ENCODE results near the gene ENAM. TPM values are rescaled to one million over a fixed set of nuclear protein-coding genes. Genes with fewer than 3 reads are reported as not detected.

Gene ENAM
- polyA plus RNA-seq, 2 of the 4 experiments (the other 2 are of a cell fraction): 0.01 to 0.16 TPM

DNA sequence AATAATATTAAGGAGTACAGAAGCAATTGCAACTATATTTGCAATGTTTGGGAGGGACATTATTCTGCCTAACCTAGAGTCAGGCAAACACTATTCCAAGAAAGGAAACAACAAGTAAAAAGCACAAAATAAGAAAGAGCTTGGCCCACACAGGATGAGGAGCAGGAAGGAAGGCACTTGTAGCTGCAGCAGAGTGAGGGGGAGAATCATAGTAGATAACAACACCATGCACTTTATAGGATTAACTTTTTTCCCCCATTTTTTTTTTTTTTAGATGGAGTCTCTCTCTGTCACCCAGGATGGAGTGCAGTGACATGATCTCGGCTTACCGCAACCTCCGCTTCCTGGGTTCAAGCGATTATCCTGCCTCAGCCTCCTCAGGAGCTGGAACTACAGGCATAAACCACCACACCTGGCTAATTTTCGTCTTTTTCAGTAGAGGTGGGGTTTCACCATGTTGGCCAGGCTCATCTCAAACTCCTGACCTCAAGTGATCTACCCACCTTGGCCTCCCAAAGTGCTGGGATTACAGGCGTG lies 48.1 kb downstream of the ENAM start (continued):
- TF ChIP-seq, protein P1, sequence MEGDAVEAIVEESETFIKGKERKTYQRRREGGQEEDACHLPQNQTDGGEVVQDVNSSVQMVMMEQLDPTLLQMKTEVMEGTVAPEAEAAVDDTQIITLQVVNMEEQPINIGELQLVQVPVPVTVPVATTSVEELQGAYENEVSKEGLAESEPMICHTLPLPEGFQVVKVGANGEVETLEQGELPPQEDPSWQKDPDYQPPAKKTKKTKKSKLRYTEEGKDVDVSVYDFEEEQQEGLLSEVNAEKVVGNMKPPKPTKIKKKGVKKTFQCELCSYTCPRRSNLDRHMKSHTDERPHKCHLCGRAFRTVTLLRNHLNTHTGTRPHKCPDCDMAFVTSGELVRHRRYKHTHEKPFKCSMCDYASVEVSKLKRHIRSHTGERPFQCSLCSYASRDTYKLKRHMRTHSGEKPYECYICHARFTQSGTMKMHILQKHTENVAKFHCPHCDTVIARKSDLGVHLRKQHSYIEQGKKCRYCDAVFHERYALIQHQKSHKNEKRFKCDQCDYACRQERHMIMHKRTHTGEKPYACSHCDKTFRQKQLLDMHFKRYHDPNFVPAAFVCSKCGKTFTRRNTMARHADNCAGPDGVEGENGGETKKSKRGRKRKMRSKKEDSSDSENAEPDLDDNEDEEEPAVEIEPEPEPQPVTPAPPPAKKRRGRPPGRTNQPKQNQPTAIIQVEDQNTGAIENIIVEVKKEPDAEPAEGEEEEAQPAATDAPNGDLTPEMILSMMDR (IDR thresholded peaks at IDR 0.05): no peak

DNA sequence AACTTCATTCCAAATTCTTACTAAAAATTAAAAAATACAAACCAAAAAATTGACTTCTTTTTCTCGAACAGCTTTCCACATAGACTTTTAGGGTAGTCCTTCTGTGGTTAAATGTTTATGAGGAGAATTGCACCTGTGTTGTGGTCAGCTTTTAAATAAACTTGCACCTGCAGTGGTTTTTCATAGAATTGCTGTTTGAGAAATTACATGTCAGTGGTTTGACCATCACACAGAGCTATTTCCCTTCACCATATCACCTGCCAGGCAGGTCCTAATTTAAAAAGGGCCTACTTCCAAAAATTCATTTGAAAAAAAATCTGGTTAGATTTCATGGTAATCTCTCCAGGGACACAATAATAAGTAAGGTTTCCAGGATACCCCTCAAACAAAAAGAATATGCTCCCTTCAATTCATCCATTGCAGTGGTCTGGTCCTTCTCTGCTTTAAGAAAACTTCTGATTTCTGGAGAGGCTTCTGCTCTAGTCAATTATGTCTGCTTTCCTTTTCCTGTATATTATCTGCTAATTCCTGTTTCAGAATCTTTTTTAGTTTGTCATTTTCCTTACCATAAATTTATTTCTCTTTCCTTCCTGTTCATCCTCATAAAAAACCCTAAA lies 49.9 kb downstream of the ENAM start:
- WGBS (ENCODE audit: missing lambda C conversion rate): 91% methylated on average over 1 of the region's 1 CpG
- no peaks in the 10 kb centered on the region for H3K9me3 ChIP-seq
- no peaks in the 10 kb centered on the region for H3K4me1 ChIP-seq
- no peak for DNase-seq (ENCODE audit: low read depth in 1 of 2, low spot score in 1 of 2)
- ATAC-seq: no peak
- CTCF ChIA-PET: no interaction called here
- POLR2A ChIA-PET: interaction anchor here (1.0 to 1.4 kb wide), 2 partner anchors 10 to 27 kb away, joined by 3 to 4 read pairs; partner anchors contain the start of gene UTP3
- H3K4me3 ChIP-seq: no peak overlapping the region
- no peak for TF ChIP-seq CBX2 (IDR thresholded peaks at IDR 0.05; ENCODE audit: borderline replicate concordance, low read depth)
- TF ChIP-seq, protein P2, sequence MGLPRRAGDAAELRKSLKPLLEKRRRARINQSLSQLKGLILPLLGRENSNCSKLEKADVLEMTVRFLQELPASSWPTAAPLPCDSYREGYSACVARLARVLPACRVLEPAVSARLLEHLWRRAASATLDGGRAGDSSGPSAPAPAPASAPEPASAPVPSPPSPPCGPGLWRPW (IDR thresholded peaks at IDR 0.05): no peak
- TF ChIP-seq TFCP2L1 (CRISPR knock-in tag; IDR thresholded peaks at IDR 0.05): no peak
- TF ChIP-seq EHMT2 (IDR thresholded peaks at IDR 0.05; ENCODE audit: low read depth): no peak
- no peak for TF ChIP-seq MYC (IDR thresholded peaks at IDR 0.05; ENCODE audit: borderline replicate concordance, low read length)
- TF ChIP-seq MAZ (IDR thresholded peaks at IDR 0.05; ENCODE audit: borderline replicate concordance, low read depth, low read length): no peak
- TF ChIP-seq HOXB13 (CRISPR knock-in tag; IDR thresholded peaks at IDR 0.05; ENCODE audit: low read depth): no peak
- TF ChIP-seq, protein P3, sequence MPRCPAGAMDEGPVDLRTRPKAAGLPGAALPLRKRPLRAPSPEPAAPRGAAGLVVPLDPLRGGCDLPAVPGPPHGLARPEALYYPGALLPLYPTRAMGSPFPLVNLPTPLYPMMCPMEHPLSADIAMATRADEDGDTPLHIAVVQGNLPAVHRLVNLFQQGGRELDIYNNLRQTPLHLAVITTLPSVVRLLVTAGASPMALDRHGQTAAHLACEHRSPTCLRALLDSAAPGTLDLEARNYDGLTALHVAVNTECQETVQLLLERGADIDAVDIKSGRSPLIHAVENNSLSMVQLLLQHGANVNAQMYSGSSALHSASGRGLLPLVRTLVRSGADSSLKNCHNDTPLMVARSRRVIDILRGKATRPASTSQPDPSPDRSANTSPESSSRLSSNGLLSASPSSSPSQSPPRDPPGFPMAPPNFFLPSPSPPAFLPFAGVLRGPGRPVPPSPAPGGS (IDR thresholded peaks at IDR 0.05): no peak
- no peak for TF ChIP-seq KDM1A (IDR thresholded peaks at IDR 0.05; ENCODE audit: low read depth)
- no peak for TF ChIP-seq JUNB (IDR thresholded peaks at IDR 0.05)
- TF ChIP-seq ZFP36 (IDR thresholded peaks at IDR 0.05; ENCODE audit: borderline replicate concordance, partially characterized antibody): no peak
- TF ChIP-seq KDM5A (IDR thresholded peaks at IDR 0.05): no peak
- no peak for TF ChIP-seq CHD4 (IDR thresholded peaks at IDR 0.05; ENCODE audit: borderline replicate concordance)
- TF ChIP-seq, protein P4, sequence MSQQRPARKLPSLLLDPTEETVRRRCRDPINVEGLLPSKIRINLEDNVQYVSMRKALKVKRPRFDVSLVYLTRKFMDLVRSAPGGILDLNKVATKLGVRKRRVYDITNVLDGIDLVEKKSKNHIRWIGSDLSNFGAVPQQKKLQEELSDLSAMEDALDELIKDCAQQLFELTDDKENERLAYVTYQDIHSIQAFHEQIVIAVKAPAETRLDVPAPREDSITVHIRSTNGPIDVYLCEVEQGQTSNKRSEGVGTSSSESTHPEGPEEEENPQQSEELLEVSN (IDR thresholded peaks at IDR 0.05; ENCODE audit: borderline replicate concordance, low read depth): no peak
- TF ChIP-seq JUN (IDR thresholded peaks at IDR 0.05): no peak
- no peak for TF ChIP-seq FOSB (CRISPR knock-in tag; IDR thresholded peaks at IDR 0.05)
- no peak for TF ChIP-seq ZC3H11A (IDR thresholded peaks at IDR 0.05)
- no peak overlapping the region for H3K4me2 ChIP-seq
- no peak overlapping the region for H3K27ac ChIP-seq
- FAIRE-seq: no peak

DNA sequence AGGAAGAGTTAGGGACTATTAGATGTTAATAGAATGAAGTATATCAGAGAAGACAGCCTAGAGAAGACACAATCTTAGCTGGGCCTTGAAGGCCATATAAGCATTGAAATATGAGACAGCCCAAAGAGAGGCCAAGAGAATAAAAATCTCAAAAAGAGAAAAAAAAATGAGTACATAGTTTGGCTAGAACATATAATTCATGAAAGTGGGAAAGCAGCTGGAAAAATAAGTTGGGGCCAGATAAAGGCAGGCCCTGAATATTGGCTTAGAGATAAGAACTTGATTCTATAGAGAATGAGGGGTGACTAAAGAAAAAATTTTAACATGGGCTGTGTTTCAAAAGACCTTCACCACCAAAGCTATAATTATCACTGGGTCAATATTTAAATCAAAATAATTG lies 52.4 kb downstream of the ENAM start:
- FAIRE-seq (no peak), ATAC-seq (no peak), DNase-seq (ENCODE audit: low read depth in 1 of 2, low spot score in 1 of 2) (no peak)
- ChIA-PET CTCF (no interaction called here), POLR2A (no interaction called here)
- Histone ChIP-seq H3K27ac (no peak overlapping the region), H3K4me2 (no peak overlapping the region), H3K4me1 (no peaks in the 10 kb centered on the region), H3K4me3 (no peak overlapping the region), H3K9me3 (no peaks in the 10 kb centered on the region)
- TF ChIP-seq CEBPB (IDR thresholded peaks at IDR 0.05) (no peak), JUN (IDR thresholded peaks at IDR 0.05) (no peak), ZC3H11A (IDR thresholded peaks at IDR 0.05) (no peak), POLR2A (IDR thresholded peaks at IDR 0.05; ENCODE audit: low read length) (no peak), SREBF2 (IDR thresholded peaks at IDR 0.05) (no peak), POLR2AphosphoS2 (conservative IDR thresholded peaks at IDR 0.05; ENCODE audit: low read length) (no peak), HOXA7 (CRISPR knock-in tag; IDR thresholded peaks at IDR 0.05) (no peak), MAFK (IDR thresholded peaks at IDR 0.05; ENCODE audit: partially characterized antibody) (no peak), HDAC2 (IDR thresholded peaks at IDR 0.05) (no peak)
- TF ChIP-seq, protein P5, sequence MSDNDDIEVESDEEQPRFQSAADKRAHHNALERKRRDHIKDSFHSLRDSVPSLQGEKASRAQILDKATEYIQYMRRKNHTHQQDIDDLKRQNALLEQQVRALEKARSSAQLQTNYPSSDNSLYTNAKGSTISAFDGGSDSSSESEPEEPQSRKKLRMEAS (IDR thresholded peaks at IDR 0.05): no peak
- TF ChIP-seq, protein P6, sequence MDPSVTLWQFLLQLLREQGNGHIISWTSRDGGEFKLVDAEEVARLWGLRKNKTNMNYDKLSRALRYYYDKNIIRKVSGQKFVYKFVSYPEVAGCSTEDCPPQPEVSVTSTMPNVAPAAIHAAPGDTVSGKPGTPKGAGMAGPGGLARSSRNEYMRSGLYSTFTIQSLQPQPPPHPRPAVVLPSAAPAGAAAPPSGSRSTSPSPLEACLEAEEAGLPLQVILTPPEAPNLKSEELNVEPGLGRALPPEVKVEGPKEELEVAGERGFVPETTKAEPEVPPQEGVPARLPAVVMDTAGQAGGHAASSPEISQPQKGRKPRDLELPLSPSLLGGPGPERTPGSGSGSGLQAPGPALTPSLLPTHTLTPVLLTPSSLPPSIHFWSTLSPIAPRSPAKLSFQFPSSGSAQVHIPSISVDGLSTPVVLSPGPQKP (IDR thresholded peaks at IDR 0.05; ENCODE audit: low read depth, low read length): no peak
